ENCODE data around the gene CEBPZOS.

CEBPZOS gene

DNA sequence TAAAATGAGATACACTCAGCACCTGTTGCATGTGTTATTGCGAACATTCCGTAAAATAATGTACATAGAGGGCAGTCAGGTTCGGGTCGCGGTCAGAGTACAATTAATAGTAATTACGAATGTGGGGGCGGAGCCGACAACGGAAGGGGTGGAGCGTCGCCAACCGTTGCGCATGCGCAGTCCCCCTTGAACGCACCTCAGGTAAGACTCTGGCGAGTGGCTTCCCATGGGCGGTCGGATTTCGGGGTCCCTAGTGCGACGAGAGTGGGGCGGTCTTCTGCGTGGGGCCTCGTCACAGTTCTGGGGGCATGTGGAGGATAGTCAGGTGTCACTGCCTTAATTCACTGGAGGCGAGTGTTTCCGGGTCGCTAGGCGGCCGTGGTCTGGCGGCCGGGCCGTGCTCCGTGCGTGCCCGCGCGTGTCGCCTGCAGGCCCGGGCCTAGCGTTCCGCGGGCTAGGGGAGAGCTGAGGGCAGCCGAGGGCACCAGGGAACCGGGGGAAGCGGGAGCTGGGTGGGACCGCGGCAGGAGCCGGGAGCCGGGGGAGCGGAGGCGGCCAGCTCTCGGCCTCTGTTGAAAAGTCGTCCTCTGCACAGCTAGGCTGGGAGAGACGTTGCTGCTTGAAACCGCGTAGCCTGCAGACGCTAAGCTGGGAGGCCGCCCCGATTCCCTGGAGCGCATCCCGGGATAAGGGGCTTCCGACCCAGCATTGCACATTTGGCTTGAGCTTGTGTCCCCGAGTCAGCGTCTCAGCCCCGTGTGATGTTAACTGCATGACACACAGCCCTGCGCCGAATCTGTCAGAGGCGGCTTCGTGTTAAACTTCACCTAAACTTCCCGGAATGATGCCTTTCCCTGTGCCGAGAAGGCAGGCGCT lies at the start of gene CEBPZOS:
Gene CEBPZOS, plus strand, starts transcription at position 177 of the 876 bp plus-strand sequence. CDS start 3,209 bp downstream, outside the sequence.
- no peak for TF ChIP-seq FOXM1 (IDR thresholded peaks at IDR 0.05; ENCODE audit: borderline replicate concordance, low read depth)
- TF ChIP-seq TAF1 (IDR thresholded peaks at IDR 0.05; ENCODE audit: low read depth): peak; percentile 84
- no peak for TF ChIP-seq RAD21 (IDR thresholded peaks at IDR 0.05; ENCODE audit: low read depth)
- TF ChIP-seq, protein P1, sequence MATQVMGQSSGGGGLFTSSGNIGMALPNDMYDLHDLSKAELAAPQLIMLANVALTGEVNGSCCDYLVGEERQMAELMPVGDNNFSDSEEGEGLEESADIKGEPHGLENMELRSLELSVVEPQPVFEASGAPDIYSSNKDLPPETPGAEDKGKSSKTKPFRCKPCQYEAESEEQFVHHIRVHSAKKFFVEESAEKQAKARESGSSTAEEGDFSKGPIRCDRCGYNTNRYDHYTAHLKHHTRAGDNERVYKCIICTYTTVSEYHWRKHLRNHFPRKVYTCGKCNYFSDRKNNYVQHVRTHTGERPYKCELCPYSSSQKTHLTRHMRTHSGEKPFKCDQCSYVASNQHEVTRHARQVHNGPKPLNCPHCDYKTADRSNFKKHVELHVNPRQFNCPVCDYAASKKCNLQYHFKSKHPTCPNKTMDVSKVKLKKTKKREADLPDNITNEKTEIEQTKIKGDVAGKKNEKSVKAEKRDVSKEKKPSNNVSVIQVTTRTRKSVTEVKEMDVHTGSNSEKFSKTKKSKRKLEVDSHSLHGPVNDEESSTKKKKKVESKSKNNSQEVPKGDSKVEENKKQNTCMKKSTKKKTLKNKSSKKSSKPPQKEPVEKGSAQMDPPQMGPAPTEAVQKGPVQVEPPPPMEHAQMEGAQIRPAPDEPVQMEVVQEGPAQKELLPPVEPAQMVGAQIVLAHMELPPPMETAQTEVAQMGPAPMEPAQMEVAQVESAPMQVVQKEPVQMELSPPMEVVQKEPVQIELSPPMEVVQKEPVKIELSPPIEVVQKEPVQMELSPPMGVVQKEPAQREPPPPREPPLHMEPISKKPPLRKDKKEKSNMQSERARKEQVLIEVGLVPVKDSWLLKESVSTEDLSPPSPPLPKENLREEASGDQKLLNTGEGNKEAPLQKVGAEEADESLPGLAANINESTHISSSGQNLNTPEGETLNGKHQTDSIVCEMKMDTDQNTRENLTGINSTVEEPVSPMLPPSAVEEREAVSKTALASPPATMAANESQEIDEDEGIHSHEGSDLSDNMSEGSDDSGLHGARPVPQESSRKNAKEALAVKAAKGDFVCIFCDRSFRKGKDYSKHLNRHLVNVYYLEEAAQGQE (IDR thresholded peaks at IDR 0.05; ENCODE audit: low read depth): no peak
- TF ChIP-seq, protein P2, sequence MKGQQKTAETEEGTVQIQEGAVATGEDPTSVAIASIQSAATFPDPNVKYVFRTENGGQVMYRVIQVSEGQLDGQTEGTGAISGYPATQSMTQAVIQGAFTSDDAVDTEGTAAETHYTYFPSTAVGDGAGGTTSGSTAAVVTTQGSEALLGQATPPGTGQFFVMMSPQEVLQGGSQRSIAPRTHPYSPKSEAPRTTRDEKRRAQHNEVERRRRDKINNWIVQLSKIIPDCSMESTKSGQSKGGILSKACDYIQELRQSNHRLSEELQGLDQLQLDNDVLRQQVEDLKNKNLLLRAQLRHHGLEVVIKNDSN (IDR thresholded peaks at IDR 0.05): 0 out of 2 replicates have a peak, but pooled peaks have one; percentile 8
- TF ChIP-seq, protein P3, sequence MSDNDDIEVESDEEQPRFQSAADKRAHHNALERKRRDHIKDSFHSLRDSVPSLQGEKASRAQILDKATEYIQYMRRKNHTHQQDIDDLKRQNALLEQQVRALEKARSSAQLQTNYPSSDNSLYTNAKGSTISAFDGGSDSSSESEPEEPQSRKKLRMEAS (IDR thresholded peaks at IDR 0.05): peak; percentile 86
- no peak for TF ChIP-seq TEAD4 (IDR thresholded peaks at IDR 0.05)
- no peak for TF ChIP-seq ZBTB7A (IDR thresholded peaks at IDR 0.05; ENCODE audit: low read depth)
- TF ChIP-seq EP300 (IDR thresholded peaks at IDR 0.05; ENCODE audit: borderline replicate concordance): no peak
- 0 out of 2 replicates have a peak, but pooled peaks have one; percentile 27 for TF ChIP-seq EGR1 (IDR thresholded peaks at IDR 0.05)
- no peak for TF ChIP-seq CREB1 (IDR thresholded peaks at IDR 0.05; ENCODE audit: low read depth)

DNA sequence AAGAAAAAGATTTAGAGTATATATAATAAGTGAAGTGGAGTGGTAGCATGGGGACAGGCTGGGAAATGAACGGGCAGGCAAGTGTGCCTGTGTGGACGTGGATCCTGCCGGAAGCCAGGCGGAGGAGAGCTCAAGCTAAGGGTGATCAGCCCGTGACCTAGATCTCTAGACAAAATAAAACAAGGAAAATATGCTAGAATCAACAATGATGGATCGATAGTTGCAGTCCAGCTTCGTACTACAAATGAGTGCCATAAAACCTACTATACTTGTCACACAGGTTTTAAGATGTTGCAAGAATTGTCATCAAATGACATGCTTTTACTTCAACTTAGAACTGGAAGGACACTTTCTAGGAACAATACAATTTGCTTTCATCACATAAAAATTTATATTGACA lies 48.0 kb upstream of the CEBPZOS start:
- TF ChIP-seq, protein P2 (IDR thresholded peaks at IDR 0.05): no peak
- TF ChIP-seq, protein P1 (IDR thresholded peaks at IDR 0.05; ENCODE audit: low read depth): no peak
- TF ChIP-seq YY1 (IDR thresholded peaks at IDR 0.05; ENCODE audit: low read depth): no peak

DNA sequence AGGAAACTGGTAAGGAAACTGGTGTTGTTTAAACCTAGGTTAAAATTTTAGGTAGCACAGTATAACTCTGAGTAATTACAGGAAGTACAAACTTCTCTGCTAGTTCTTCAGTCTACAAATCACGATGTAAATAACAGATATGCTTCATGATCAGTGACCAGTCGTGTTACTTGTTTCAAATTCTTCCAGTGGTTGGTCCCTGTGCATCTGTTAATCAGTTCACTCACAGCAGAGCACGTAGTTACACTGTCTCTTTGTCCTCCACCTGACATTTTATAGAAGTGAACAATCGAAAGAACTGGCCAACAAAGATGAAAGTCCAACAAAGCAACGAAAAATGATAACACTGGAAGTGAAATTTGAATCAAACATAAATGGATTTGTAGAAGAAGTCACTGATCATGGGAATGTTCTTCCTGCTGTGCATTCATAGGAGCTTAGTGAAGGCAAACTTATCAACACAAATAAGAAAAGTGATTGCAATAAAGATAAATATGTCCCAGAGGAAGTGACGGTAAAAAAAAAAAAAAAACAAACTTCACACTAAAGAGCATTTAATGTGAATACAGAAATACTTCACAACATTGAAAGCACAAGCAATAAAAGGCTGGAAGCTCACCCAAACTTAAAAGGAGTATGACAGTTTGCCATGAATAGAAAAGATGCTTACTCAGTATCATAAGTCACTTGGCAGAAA lies 46.5 kb upstream of the CEBPZOS start:
- no peak for TF ChIP-seq ZBTB7A (IDR thresholded peaks at IDR 0.05; ENCODE audit: low read depth)

DNA sequence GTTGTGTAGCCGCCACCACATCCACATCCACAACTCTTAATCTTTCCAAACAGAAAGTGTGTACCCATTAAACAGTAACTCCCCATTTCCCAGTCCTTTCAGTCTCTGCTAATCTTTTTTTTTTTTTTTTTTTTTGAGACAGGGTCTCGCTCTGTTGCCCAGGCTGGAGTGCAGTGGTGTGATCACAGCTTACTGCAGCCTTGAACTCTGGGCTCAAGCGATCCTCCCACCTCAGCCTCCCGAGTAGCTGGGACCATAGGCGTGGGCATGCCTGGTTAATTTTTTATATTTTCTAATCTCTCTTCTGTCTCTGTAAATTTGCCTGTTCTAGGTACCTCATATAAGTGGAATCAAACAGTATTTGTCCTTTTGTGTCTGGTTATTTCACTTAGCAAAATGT lies 43.1 kb upstream of the CEBPZOS start:
- TF ChIP-seq TEAD4 (IDR thresholded peaks at IDR 0.05) (no peak), RAD21 (IDR thresholded peaks at IDR 0.05; ENCODE audit: low read depth) (no peak), TAF1 (IDR thresholded peaks at IDR 0.05; ENCODE audit: low read depth) (no peak), CREB1 (IDR thresholded peaks at IDR 0.05; ENCODE audit: low read depth) (no peak), YY1 (IDR thresholded peaks at IDR 0.05; ENCODE audit: low read depth) (no peak)
- TF ChIP-seq, protein P2 (IDR thresholded peaks at IDR 0.05): no peak
- TF ChIP-seq, protein P3 (IDR thresholded peaks at IDR 0.05): no peak

DNA sequence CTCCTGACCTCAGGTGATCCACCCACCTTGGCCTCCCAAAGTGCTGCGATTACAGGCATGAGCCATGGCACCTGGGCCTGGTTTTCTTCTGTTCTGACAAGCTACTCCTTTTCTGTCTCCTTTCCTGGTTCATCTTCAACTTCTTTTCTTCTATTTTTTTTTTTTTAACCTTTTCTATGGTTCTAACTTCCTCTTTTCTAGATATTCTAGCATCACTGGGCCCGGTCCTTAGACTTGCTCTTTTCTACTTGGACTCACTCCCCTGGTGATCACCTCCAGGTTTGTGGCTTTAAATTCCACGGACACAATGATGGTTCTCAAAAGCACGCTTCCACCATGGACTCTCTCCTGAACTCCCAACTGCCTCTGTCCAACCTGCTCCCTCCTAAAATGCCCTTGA lies 41.5 kb upstream of the CEBPZOS start:
- no peak for TF ChIP-seq EP300 (IDR thresholded peaks at IDR 0.05; ENCODE audit: borderline replicate concordance)
- TF ChIP-seq, protein P3 (IDR thresholded peaks at IDR 0.05): no peak

Measured in Ishikawa (cell line).